HPDE6-E6E7 (cell line): Measurements from ENCODE around the gene NAV2.

Experiments used
- DNase-seq: peaks from one replicate; pipeline ENCODE4 v3.0.0; 2011; ENCODE audit warnings: missing footprints; ENCODE audit errors: extremely low spot score

The NAV2 gene

DNA sequence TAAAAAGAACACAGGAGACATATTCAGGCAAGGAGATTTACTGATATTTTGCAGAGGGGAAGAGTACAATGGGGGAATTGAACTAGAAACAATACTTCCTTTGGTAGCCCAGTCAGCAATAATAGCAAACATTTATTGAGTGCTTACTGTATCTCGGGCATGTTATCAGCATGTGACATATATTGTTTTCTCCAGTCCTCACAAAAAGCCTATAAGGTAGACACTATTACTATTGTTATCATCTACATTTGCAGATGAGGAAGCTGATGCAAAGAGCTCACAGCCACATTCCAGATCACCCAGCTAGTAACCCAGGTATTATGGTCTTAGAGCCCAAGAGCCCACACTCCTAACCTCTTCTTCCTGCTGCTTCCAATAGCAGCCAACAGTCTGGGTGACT is 27.9 kb downstream of the NAV2 start:
- no peak for DNase-seq

DNA sequence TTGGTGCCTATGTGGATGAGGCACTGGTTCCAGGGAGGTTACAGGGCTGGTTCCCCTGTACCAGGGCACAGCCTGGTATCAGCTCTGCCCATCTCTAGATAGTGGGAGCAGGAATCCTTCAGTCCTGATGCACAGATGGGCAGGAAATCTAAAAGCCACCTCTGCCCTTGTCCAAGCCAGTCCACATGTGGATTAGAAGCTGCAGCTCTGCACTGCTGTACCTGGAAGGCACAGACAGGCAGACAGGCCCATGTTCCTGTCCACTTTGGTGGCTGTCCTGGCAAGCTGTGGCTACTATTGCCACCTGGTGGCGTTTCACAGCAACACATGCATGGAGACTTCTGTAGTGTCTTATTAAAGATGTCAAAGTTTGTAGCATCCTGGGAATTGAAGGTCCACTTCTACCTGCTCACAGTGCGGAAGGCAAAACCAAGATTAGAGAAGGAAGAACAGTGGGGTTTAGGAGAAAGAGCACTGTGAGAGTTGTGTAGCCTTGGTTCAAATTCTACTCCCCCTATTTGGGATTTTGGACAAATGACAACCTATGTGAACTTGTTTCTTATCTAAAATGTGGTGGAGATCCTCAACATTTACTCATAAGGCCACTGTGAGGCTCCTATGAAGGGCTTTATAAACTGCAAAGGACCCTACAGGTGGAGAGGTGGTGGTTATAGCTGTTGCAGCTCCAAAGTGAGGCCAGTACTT is 30.1 kb downstream of the NAV2 start:
- peak; percentile 7 for DNase-seq

DNA sequence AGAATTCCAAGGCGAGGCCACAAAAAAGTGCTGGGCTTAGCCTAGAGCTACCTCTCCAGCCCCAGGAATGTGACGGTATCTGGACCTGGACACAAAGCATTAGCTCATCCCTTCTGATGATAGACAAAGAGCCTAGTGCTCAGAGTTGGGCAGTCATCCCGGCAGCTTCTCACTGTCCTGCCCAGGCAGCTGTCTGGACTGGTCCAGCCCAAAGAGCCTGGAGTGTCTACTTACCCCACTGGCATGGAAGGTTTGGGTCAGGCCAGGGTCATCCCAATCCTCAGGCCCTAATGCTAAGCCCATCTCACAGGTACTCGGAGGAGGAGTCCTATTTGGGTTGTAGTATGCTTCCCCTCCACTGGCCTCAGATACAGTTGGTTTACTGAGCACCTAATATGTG is 31.0 kb downstream of the NAV2 start:
- no peak for DNase-seq

- DNase-seq: no peak
Observed at GRCh38 chr11:19744130-19744529, 31.5 kb downstream of the NAV2 start.

DNA sequence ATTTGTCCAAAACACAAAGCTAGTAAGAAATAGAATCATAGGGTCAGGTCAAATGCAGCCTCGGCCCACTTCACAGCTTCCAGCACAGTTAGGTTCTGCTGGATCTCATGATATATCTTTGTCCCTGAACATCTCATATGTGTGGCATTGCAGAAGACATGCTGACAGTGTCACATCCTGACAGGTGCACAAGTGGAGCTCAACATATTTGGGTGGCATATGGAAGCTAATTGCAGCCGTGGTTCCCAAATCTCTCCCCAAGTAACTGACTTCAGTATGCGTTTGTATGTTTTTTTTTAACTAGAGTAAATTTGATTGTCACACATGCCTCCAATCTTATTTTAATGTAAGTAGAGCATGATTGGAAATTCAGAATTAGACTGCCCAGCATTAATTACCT is 33.4 kb downstream of the NAV2 start:
- no peak for DNase-seq

- DNase-seq: no peak
Observed at GRCh38 chr11:19747634-19748033, 35.0 kb downstream of the NAV2 start.

GRCh38 chr11:19751055-19751454 is 38.4 kb downstream of the NAV2 start:
- no peak for DNase-seq

DNA sequence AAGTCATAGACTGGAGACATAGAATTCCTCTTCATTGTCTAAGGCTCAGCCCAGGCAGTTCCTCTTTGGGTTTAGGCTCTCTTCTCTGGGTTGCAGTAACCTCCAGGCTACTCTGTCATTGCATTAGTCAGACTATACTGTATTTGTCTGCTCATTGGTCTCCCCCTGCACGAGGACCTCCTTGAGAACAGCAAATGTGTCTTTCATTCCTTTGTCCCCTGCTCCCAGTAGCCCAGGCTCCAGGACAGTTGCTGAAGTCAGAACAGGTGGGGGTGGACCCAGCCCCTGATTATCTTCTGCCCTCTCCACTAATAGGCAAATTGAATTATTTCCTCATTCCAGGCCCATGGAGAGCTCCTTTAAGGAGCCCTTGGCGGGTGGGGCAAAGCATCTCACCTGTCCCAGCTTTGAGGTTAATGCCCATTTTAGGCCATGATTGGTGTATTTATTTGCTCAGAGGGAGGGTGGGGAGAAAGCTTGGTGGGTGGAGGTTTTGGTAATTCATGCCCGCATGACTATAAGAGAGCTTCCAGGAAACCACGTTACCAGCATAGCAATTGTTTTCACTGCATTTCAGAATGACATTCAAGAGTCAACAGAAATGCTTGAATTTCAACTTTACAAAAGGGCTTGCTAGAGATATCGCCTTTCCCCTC is 40.9 kb downstream of the NAV2 start:
- DNase-seq: no peak

DNA sequence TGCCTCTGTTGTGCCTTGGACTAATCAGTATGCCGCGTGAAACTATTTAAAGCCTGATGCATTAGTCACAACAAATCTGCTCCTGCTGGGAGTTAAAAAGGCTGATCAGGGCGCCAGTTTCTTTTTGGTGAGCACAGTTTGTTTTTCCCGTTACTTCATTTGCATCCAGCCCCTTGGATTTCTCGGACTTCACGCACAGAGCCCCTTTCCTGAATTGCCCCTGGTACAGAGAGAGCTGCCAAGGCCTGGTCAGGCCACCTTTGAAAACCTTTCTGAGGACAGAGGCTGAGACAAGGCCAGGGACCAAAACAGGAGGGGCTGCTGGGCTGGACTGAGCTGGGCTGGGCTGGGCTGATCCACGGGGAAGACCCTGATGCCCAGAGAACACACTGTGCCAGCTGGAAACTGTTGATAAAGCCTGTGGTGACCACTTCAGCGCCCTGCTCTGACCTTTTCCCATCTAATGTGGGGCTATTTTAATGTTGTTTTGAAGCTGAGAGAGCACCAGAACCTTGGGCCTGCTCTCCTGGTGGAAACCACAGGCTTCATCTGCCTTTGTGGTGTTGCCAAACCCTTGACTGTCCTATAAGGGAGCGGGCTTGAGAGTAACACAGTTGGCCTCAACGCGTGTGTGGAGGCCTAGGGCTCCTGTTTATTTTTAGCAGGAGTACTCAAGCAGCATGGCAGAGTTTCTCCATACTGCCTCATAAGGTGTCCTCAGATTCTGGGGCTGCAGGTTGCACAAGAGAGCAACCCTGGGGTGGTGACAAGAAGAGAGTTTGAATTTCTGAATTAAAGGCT is 44.2 kb downstream of the NAV2 start:
- DNase-seq: no peak

GRCh38 chr11:19759389-19759788 is 46.8 kb downstream of the NAV2 start:
- DNase-seq: no peak

DNA sequence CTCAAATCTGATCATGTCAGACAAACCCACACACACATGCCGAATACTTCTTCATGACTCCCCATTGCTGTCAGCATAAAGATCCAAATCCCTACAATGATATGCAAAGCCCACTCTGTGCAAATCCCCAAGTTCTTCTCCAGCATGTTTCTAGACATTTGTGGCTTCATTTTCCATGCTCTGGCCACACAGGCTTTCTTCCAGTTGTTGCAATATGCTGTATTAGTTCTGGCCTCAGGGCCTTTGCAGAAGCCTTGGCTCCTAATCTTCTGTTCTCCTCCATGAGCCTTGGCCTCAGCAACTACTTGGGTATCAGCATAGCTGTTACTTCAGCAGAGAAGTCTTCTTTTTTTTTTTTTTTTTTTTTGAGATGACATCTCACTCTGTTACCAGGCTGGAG is 49.6 kb downstream of the NAV2 start:
- DNase-seq: no peak

GRCh38 chr11:19763330-19763729 is 50.7 kb downstream of the NAV2 start:
- DNase-seq: no peak

GRCh38 chr11:19766206-19766605 is 53.6 kb downstream of the NAV2 start:
- DNase-seq: no peak

DNA sequence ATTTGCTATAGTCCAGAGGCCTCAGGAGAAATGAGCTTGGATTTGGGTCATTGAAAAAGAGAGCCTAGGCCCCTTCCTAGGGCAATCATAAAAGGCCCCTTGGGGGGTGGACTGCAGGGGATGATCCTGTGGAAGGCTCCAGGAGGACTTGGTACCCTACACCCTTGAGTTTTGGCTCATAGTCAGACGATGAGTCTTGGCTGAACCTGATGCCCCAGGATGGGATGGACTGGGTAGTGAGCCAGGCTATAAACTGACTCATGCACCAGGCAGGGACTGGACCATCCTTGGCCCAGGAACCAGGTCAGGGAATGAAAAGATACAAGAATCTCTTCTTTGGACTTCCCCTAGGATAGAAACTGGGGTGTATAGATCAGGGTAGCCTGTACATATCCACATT is 54.2 kb downstream of the NAV2 start:
- no peak for DNase-seq

DNA sequence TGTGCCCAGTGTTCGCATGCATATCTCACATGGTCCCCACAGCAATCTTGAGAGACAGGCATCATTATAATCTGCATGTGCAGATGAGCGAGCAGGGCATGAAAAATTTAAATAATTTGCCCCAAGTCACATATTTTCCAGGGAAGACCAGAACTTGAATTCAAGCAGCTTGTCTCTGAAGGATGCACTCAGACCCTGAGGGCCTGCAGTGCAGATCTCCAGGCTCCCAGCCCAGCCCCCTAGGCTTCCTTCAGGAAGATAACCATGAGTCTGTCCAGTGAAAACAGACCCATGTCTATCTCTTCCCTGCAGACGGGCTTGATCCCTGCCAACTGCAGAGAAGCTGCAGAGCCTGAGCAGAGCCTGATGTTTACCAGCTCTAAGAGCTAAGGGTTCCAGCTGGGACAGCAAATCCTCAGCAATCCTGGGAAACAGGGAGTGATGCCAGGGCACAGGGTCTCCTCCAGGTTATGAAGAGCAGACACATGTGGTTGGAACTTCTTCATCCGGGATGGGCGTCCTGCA is 55.1 kb downstream of the NAV2 start:
- DNase-seq: no peak

- no peak for DNase-seq
Observed at GRCh38 chr11:19768197-19768596, 55.6 kb downstream of the NAV2 start.

GRCh38 chr11:19768815-19769214 is 56.2 kb downstream of the NAV2 start:
- no peak for DNase-seq

DNA sequence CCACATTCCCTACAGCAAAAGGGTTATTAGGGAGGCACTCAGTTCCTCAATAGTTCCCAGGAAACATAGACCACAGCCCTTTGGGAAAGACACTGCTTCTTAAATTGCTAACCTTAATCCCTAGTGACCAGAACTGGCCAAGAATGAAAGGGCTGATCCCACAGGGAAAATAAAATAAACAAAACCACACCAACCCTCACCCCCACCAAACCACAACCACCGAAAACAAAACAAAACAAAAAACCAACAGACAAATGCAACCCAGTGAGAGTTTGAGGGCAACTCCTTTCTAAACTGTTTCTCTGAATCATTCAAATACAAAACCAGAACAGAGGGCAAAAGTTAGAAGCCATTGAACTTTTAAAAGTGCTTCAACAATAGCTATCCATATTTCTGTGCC is 57.2 kb downstream of the NAV2 start:
- DNase-seq: no peak

DNA sequence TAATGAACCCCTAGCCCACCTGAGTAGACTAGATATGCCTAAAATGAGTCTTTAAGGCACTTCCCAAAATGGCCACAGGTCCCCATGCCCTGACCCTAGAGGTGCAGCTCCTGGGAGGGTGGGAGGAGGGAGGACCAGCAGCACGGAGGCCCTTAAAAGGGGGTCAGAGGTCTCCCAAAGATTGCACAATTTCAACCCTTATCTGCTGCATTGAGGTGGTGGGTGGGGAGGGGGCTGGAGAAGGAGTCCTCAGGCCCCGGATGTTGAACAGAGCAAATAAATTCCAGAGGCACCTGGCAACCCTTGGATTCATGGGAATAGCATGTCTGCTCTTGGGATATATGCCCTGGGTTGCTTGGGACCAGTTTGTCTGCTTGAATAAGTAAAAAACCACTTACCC is 57.6 kb downstream of the NAV2 start:
- no peak for DNase-seq

DNA sequence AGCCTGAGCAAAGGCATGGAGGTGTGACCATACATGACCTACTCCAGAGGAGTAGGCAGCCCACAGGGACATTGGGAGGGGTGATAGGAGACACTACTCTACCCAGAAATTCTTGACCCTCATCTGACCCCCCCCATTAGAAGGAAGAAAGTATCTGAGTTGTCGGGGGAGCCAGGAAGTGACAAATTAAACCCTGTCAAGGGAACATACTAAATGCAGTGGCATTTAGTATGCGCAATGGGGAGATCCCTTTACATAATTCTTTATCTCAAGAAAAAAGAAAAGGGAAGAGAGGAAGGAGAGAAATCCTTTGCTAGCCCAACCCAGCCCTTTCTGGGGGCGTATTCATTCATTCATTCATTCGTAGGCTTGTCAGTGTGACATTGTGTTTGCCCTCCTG is 58.8 kb downstream of the NAV2 start:
- DNase-seq: no peak

GRCh38 chr11:19772480-19772879 is 59.8 kb downstream of the NAV2 start:
- no peak for DNase-seq

DNA sequence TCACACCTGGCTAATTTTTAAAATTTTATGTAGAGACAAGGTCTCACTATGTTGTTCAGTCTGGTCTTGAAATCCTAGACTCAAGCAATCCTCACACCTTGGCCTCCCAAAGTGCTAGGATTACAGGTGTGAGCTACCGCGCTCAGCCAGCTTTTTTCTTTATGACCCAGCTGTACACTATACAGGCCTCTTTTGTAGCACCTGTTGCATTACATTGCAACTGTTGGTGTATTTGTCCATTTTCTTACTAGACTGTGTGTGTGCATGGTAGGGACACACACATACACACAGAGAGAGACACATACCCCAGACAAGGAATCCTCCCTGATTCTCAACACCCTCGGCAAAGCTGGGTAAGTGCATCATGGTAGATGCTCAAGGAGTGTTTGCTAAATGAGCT is 61.7 kb downstream of the NAV2 start:
- DNase-seq: no peak
